Prostate gland (tissue), 2 donors: ENCODE data around the gene KLF13. TPM values are rescaled to one million over a fixed set of nuclear protein-coding genes. Genes with fewer than 3 reads are reported as not detected.

Source experiments
- DNase-seq: peaks from one replicate; pipeline ENCODE4 v3.0.0-alpha.2; 2019; ENCODE audit warnings: low spot score
- H3K27ac ChIP-seq, 2 donors: fragments of 200-600 bp; sonication (generic); 2 replicates each; pipeline ENCODE4 v1.5.1; 2017 to 2019
- H3K27me3 ChIP-seq: fragments of 200-600 bp; sonication (generic); replicated peaks from 2 replicates; pipeline ENCODE4 v1.5.1; 2019; ENCODE audit not compliant: insufficient read depth
- H3K36me3 ChIP-seq, 2 donors: fragments of 200-600 bp; sonication (generic); 1 replicate in 1 of 2; 2 replicates in 1 of 2; pipeline versions ENCODE4 v1.5.1 to v1.8.1; 2017 to 2019
- H3K4me1 ChIP-seq: fragments of 200-600 bp; sonication (generic); replicated peaks from 2 replicates; pipeline ENCODE4 v1.5.1; 2019
- H3K4me3 ChIP-seq, 2 donors: fragments of 200-600 bp; sonication (generic); 2 replicates each; pipeline ENCODE4 v1.5.1; 2017 to 2019
- H3K9me3 ChIP-seq: fragments of 200-600 bp; sonication (generic); 2 replicates; pipeline ENCODE4 v1.5.1; 2017
- POLR2A ChIP-seq: fragments of 450-650 bp; IDR thresholded peaks from one replicate; pipeline ENCODE4 v1.6.1; 2016; ENCODE audit warnings: antibody characterized with exemption, mild to moderate bottlenecking
- POLR2AphosphoS5 ChIP-seq: sonication (generic); formaldehyde crosslinking; IDR thresholded peaks from one replicate; pipeline ENCODE4 v1.6.1; 2017; ENCODE audit warnings: antibody characterized with exemption
- WGBS: methylation state at CpG from one replicate; pipeline ENCODE4 v1.1.5; 2018; 5-methylcytosine and 5-hydroxymethylcytosine counted together
- intact Hi-C: fragments of 100-400 bp; cut with DNase I; formaldehyde crosslinking; loops from one replicate; pipeline ENCODE4 v1.14.2; 2022
- total RNA-seq, 2 donors: library from RNA; depleted of rRNA; stranded (reverse); fragments of >200 nt; gene quantifications; one replicate each; pipeline ENCODE4 v1.1.0, GENCODE V29; 2016
- TF ChIP-seq, protein P1 (sequence below), 4 experiments: fragments of 200-600 bp in 2 of 4; fragments of 450-650 bp in 2 of 4; sonication (generic) in 2 of 4; IDR thresholded peaks; 1 replicate in 3 of 4; 2 replicates in 1 of 4; pipeline ENCODE4 v1.5.1; 2016 to 2019; ENCODE audit warnings: antibody characterized with exemption in 4 of 4, mild to moderate bottlenecking in 2 of 4, moderate library complexity in 2 of 4

Gene KLF13
- total RNA-seq, 2 donors from 2014 or later = 16.6 to 56.5 TPM

DNA sequence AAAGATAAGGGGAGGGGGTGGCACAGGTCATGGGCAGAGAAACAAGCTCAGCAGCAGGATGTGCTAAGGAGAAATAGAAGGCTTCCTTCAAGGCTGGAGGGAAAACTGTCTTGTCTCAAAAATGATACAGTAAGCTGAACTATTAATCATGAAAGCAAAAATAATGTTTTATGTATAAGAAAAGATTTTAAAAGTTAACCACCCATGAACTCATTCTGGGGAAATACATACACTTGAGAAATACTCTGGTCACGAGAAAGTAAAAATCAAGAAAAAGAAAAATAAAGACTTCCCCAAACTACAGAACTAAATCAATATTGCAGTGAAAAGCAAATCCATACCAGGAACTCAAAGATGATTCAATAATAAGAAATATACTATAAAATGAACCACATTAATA, 80.7 kb downstream of the KLF13 start:
- no peaks in the 10 kb centered on the region for H3K4me1 ChIP-seq
- H3K36me3 ChIP-seq = no peaks in the 10 kb centered on the region
- no peak for DNase-seq
- no peaks in the 10 kb centered on the region for H3K27me3 ChIP-seq
- no peak for TF ChIP-seq POLR2A
- TF ChIP-seq, protein P1, sequence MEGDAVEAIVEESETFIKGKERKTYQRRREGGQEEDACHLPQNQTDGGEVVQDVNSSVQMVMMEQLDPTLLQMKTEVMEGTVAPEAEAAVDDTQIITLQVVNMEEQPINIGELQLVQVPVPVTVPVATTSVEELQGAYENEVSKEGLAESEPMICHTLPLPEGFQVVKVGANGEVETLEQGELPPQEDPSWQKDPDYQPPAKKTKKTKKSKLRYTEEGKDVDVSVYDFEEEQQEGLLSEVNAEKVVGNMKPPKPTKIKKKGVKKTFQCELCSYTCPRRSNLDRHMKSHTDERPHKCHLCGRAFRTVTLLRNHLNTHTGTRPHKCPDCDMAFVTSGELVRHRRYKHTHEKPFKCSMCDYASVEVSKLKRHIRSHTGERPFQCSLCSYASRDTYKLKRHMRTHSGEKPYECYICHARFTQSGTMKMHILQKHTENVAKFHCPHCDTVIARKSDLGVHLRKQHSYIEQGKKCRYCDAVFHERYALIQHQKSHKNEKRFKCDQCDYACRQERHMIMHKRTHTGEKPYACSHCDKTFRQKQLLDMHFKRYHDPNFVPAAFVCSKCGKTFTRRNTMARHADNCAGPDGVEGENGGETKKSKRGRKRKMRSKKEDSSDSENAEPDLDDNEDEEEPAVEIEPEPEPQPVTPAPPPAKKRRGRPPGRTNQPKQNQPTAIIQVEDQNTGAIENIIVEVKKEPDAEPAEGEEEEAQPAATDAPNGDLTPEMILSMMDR (IDR thresholded peaks at IDR 0.05) = no peak
- no peak for TF ChIP-seq POLR2AphosphoS5
- no peaks in the 10 kb centered on the region for H3K9me3 ChIP-seq
- no peak overlapping the region for H3K27ac ChIP-seq
- intact Hi-C loops = no loop called here
- no peak overlapping the region for H3K4me3 ChIP-seq
- WGBS = 82% methylated on average over 1 of the region's 1 CpG

DNA sequence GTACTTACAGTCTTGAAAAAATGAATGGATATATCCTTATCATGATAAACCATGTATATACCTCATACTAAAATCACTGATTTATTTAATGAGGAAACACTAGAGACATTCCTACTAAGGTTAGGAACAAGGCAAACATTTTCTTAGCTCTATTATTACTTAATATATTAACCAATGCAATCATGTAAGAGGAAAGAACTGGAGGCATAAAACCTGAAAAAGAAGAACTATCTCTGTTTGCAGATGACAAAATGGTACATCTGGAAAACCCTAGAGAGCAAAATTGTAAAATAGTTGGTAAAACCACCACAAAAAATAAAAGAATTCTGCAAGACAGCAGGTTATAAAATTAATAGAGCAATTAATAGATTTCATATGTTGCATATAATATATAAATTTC, 81.2 kb downstream of the KLF13 start:
- intact Hi-C loops = no loop called here
- H3K27me3 ChIP-seq = no peaks in the 10 kb centered on the region
- no peaks in the 10 kb centered on the region for H3K36me3 ChIP-seq
- TF ChIP-seq POLR2AphosphoS5 = no peak
- TF ChIP-seq, protein P1 (IDR thresholded peaks at IDR 0.05) = no peak
- TF ChIP-seq POLR2A = no peak
- no peak for DNase-seq
- no peaks in the 10 kb centered on the region for H3K9me3 ChIP-seq
- no peaks in the 10 kb centered on the region for H3K4me1 ChIP-seq
- no peak overlapping the region for H3K4me3 ChIP-seq
- no peak overlapping the region for H3K27ac ChIP-seq

DNA sequence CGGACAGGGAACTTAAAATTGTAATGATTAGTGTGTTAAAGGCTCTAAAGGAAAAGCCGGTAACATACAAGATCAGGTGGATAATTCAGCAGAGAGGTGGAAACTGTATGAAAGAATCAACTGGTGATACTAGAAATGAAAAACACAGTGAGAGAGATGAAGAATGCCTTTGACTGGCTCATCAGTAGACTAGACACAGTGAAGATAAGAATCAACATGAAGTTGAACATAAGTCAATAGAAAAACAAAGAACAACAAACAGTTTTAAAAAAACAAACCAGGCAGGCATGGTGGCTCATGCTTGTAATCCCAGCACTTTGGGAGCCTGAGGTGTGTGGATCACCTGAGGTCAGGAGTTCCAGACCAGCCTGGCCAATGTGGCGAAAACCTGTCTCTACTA, 82.1 kb downstream of the KLF13 start:
- Histone ChIP-seq H3K36me3 (no peaks in the 10 kb centered on the region), H3K4me1 (no peaks in the 10 kb centered on the region), H3K27ac (no peak overlapping the region), H3K4me3 (no peak overlapping the region), H3K9me3 (no peaks in the 10 kb centered on the region), H3K27me3 (no peaks in the 10 kb centered on the region)
- no peak for DNase-seq
- 98% methylated on average over 3 of the region's 3 CpGs for WGBS
- intact Hi-C loops = no loop called here
- TF ChIP-seq, protein P1 (IDR thresholded peaks at IDR 0.05) = no peak
- no peak for TF ChIP-seq POLR2AphosphoS5
- no peak for TF ChIP-seq POLR2A

DNA sequence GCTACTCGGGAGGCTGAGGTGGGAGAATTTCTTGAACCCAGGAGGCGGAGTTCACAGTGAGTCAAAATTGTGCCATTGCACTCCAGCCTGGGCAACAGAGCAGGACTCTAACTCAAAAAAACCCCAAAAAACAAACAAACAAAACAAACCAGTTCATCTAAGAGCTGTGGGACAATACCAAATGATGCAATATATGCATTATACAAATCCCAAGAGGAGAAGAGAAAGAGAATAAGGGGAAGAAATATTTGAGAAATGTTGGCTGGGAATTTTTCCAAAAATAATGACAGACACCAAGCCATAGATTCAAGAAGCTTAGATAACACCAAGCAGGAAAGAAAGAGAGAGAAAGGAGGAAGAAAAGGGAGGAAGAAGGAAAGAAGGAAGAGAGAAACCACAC, 82.5 kb downstream of the KLF13 start:
- H3K4me1 ChIP-seq = no peaks in the 10 kb centered on the region
- intact Hi-C loops = no loop called here
- H3K27ac ChIP-seq = no peak overlapping the region
- TF ChIP-seq POLR2A (no peak), POLR2AphosphoS5 (no peak)
- TF ChIP-seq, protein P1 (IDR thresholded peaks at IDR 0.05) = no peak
- H3K27me3 ChIP-seq = no peaks in the 10 kb centered on the region
- H3K9me3 ChIP-seq = no peaks in the 10 kb centered on the region
- no peaks in the 10 kb centered on the region for H3K36me3 ChIP-seq
- H3K4me3 ChIP-seq = no peak overlapping the region
- no peak for DNase-seq
- WGBS = 90% methylated on average over 2 of the region's 2 CpGs

DNA sequence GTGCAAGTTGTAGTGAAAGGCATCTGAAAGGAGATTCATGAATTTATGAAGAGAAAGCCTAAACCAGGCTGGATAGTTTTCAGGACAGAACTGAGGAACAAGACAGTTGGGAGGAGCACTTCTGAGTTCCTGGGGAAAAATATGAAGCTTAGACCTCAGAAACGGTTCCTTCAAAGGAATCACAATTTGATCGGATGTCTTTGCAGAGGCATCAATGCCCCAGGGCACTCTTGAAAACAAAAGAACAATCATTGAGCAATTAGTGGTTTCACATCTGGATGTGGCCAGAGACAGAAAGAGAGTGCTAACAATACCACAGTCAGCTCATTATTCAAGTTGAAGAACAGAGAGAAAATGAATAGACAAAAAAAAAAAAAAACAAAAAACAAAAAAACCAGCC, 86.2 kb downstream of the KLF13 start:
- Histone ChIP-seq H3K4me1 (no peaks in the 10 kb centered on the region), H3K27me3 (no peaks in the 10 kb centered on the region), H3K4me3 (no peak overlapping the region), H3K9me3 (no peaks in the 10 kb centered on the region), H3K27ac (no peak overlapping the region), H3K36me3 (no peaks in the 10 kb centered on the region)
- 69% methylated on average over 2 of the region's 2 CpGs for whole genome bisulfite sequencing
- DNase-seq = no peak
- intact Hi-C loops = no loop called here
- TF ChIP-seq, protein P1 (IDR thresholded peaks at IDR 0.05) = no peak
- TF ChIP-seq POLR2AphosphoS5 (no peak), POLR2A (no peak)
